GM23338 (cell line): ENCODE data around the gene CTNNBIP1. TPM values are rescaled to one million over a fixed set of nuclear protein-coding genes. Genes with fewer than 3 reads are reported as not detected.

ENCODE experiments used
- ATAC-seq: fragments of 200-7000 bp; cut with Tn5 transposase; 3 replicates; pipeline ENCODE4 v1.9.1; 2020
- DNase-seq: peaks from one replicate; pipeline ENCODE4 v3.0.0-alpha.2; 2015; ENCODE audit warnings: low spot score
- H2AFZ ChIP-seq: fragments of 200-600 bp; sonication (generic); 2 replicates; pipeline ENCODE4 v1.8.0; 2016; ENCODE audit warnings: antibody characterized with exemption, mild to moderate bottlenecking, moderate library complexity
- H3F3A ChIP-seq: fragments of 200-600 bp; sonication (generic); replicated peaks from 2 replicates; pipeline ENCODE4 v1.8.0; 2017; ENCODE audit warnings: antibody characterized with exemption, mixed run types, low read depth
- H3K27ac ChIP-seq: fragments of 200-600 bp; sonication (generic); 2 replicates; pipeline ENCODE4 v1.6.1; 2016; ENCODE audit warnings: low read depth
- H3K27me3 ChIP-seq: fragments of 200-600 bp; sonication (generic); 2 replicates; pipeline ENCODE4 v1.8.0; 2016; ENCODE audit warnings: mild to moderate bottlenecking, mixed run types, moderate library complexity; ENCODE audit not compliant: insufficient read depth
- H3K36me3 ChIP-seq: fragments of 200-600 bp; sonication (generic); 2 replicates; pipeline ENCODE4 v1.8.0; 2016; ENCODE audit warnings: mild to moderate bottlenecking; ENCODE audit not compliant: insufficient read depth
- H3K4me1 ChIP-seq: fragments of 200-600 bp; sonication (generic); 2 replicates; pipeline ENCODE4 v1.8.0; 2016; ENCODE audit warnings: mild to moderate bottlenecking, moderate library complexity; ENCODE audit not compliant: insufficient read depth
- H3K4me2 ChIP-seq: fragments of 200-600 bp; sonication (generic); 2 replicates; pipeline ENCODE4 v1.7.1; 2017; ENCODE audit warnings: mixed run types
- H3K4me3 ChIP-seq: fragments of 200-600 bp; sonication (generic); 2 replicates; pipeline ENCODE4 v1.6.1; 2016; ENCODE audit warnings: mixed run types
- H3K79me2 ChIP-seq: fragments of 200-600 bp; sonication (generic); replicated peaks from 2 replicates; pipeline ENCODE4 v1.8.0; 2017; ENCODE audit warnings: mild to moderate bottlenecking; ENCODE audit not compliant: insufficient read depth
- H3K9me2 ChIP-seq: fragments of 200-600 bp; sonication (generic); 2 replicates; pipeline ENCODE4 v1.8.0; 2017; ENCODE audit not compliant: insufficient read depth
- H4K20me1 ChIP-seq: fragments of 200-600 bp; sonication (generic); replicated peaks from 2 replicates; pipeline ENCODE4 v1.8.0; 2017; ENCODE audit warnings: mild to moderate bottlenecking; ENCODE audit not compliant: insufficient read depth
- H3K27ac Mint-ChIP-seq: 2 replicates; pipeline ENCODE4 v1.8.0; 2020; ENCODE audit warnings: inconsistent platforms, mild to moderate bottlenecking, moderate library complexity, mixed read lengths
- H3K27me3 Mint-ChIP-seq: 3 replicates; pipeline ENCODE4 v1.8.0; 2022; ENCODE audit warnings: low read depth, mild to moderate bottlenecking, moderate library complexity, mixed read lengths, inconsistent platforms; ENCODE audit not compliant: insufficient read depth, poor library complexity
- H3K36me3 Mint-ChIP-seq: 3 replicates; pipeline ENCODE4 v1.8.0; 2021; ENCODE audit warnings: low read depth, mild to moderate bottlenecking, inconsistent platforms, moderate library complexity, mixed read lengths
- H3K4me1 Mint-ChIP-seq: 3 replicates; pipeline ENCODE4 v1.8.0; 2020; ENCODE audit warnings: mild to moderate bottlenecking, inconsistent platforms, mixed read lengths
- H3K4me3 Mint-ChIP-seq: 3 replicates; pipeline ENCODE4 v1.8.0; 2021; ENCODE audit warnings: moderate library complexity, mild to moderate bottlenecking, inconsistent platforms, mixed read lengths
- H3K9me3 Mint-ChIP-seq: 3 replicates; pipeline ENCODE4 v1.8.0; 2020; ENCODE audit warnings: moderate library complexity, mild to moderate bottlenecking, inconsistent platforms, mixed read lengths
- CREB1 ChIP-seq: fragments of 250-450 bp; sonication (Bioruptor Pico); IDR thresholded peaks from 2 replicates; pipeline ENCODE4 v1.5.0; 2020; ENCODE audit warnings: low read depth, mild to moderate bottlenecking, moderate library complexity
- ETS1 ChIP-seq: IDR thresholded peaks from 2 replicates; pipeline ENCODE4 v1.6.1; 2016; ENCODE audit warnings: antibody characterized with exemption
- EZH2 ChIP-seq: fragments of 200-600 bp; sonication (generic); IDR thresholded peaks from one replicate; pipeline ENCODE4 v1.8.0; 2017; ENCODE audit warnings: antibody characterized with exemption, mild to moderate bottlenecking, low read depth; ENCODE audit not compliant: unreplicated experiment
- NANOG ChIP-seq: IDR thresholded peaks from 2 replicates; pipeline ENCODE4 v1.6.1; 2016; ENCODE audit warnings: antibody characterized with exemption, borderline replicate concordance
- REST ChIP-seq: IDR thresholded peaks from one replicate; pipeline ENCODE4 v1.6.1; 2018; ENCODE audit warnings: antibody characterized with exemption; ENCODE audit not compliant: unreplicated experiment
- ZNF462 ChIP-seq: fragments of 250-450 bp; sonication (Bioruptor Pico); IDR thresholded peaks from 2 replicates; pipeline ENCODE4 v1.5.0; 2020; ENCODE audit warnings: mild to moderate bottlenecking, moderate library complexity
- polyA plus RNA-seq: library from polyadenylated mRNA; unstranded; fragments of >200 nt; fragmentation: Nextera tagmentation; extraction: Ambion mirVana; gene quantifications from 2 replicates; pipeline ENCODE4 v1.2.1, GENCODE V29; 2016
- total RNA-seq: library from RNA; depleted of rRNA; stranded (reverse); fragments of >200 nt; shearing (Covaris generic); gene quantifications from 2 replicates; pipeline ENCODE4 v1.2.3, GENCODE V29; 2014

CTNNBIP1 gene
- total and polyA plus RNA-seq, 2 experiments from 2014 or later, result 30.3 to 55.1 TPM

- no peaks in the 10 kb centered on the region for H3K9me2 ChIP-seq
- ATAC-seq (no peak), DNase-seq (no peak)
- no peak overlapping the region for H3K27ac ChIP-seq
- no peak overlapping the region for H3K4me2 ChIP-seq
- Mint-ChIP-seq H3K36me3 (peaks cover 3% of the 10 kb centered on the region; the same call in 1 of the 3 replicates), H3K27ac (peak overlapping the region; percentile 24; the same call in 1 of the 2 replicates), H3K4me3 (no peak overlapping the region), H3K9me3 (no peaks in the 10 kb centered on the region), H3K27me3 (peaks cover 15% of the 10 kb centered on the region), H3K4me1 (peaks cover 47% of the 10 kb centered on the region)
- H3K4me3 ChIP-seq, result no peak overlapping the region
- H3K4me1 ChIP-seq, result peaks cover 13% of the 10 kb centered on the region; the same call in 1 of the 2 replicates
- no peak overlapping the region for H2AFZ ChIP-seq
- no peaks in the 10 kb centered on the region; the same call in 1 of the 2 replicates for H4K20me1 ChIP-seq
- H3F3A ChIP-seq, result peaks cover 8% of the 10 kb centered on the region
- TF ChIP-seq NANOG (no peak), REST (no peak), ETS1 (no peak), EZH2 (no peak)
- no peaks in the 10 kb centered on the region for H3K27me3 ChIP-seq
- H3K79me2 ChIP-seq, result no peaks in the 10 kb centered on the region
- no peaks in the 10 kb centered on the region; the same call in 1 of the 2 replicates for H3K36me3 ChIP-seq
Measured at GRCh38 chr1:9891207-9891606, 18.9 kb downstream of the CTNNBIP1 start.

DNA sequence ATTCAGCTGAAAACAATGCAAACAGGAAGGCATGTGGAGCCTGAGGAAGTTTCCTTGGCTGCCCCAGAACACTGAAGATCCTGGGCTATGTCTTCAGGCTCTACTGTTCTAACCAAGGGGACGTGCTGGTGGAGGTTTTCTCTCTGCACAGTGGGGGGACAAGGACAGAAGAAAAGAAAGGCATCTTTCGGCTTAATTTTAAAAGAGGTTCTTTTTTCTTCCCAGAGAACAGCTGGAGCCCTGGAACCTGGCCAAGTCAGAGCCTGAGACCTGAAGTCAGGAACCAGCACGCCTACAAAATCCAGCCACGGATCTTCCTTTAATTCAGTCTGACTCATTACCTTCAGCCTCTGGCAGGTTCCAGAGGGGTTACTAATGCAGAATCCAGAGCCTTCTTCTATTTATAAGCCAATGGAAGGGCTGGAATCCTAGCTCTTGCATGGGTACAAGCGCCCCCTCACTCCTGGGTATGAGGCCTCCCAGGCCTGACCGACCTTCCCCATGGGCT is 19.8 kb downstream of the CTNNBIP1 start:
- Histone ChIP-seq H4K20me1 (no peaks in the 10 kb centered on the region; the same call in 1 of the 2 replicates), H3K36me3 (no peaks in the 10 kb centered on the region; the same call in 1 of the 2 replicates), H3K4me2 (peak overlapping the region; percentile 17; the same call in 1 of the 2 replicates), H3K4me3 (no peak overlapping the region), H3K27ac (peak overlapping the region; percentile 80), H3K79me2 (no peaks in the 10 kb centered on the region), H3K27me3 (no peaks in the 10 kb centered on the region), H3K9me2 (no peaks in the 10 kb centered on the region), H3F3A (peaks cover 8% of the 10 kb centered on the region), H2AFZ (no peak overlapping the region), H3K4me1 (peaks cover 13% of the 10 kb centered on the region; the same call in 1 of the 2 replicates)
- Mint-ChIP-seq H3K36me3 (peaks cover 3% of the 10 kb centered on the region; the same call in 1 of the 3 replicates), H3K4me1 (peaks cover 52% of the 10 kb centered on the region), H3K27ac (peak overlapping the region; percentile 75), H3K27me3 (peaks cover 15% of the 10 kb centered on the region), H3K9me3 (no peaks in the 10 kb centered on the region), H3K4me3 (peak overlapping the region; percentile 3; the same call in 1 of the 3 replicates)
- ATAC-seq (peak; percentile 74), DNase-seq (peak; percentile 40)
- no peak for TF ChIP-seq CREB1
- peak; percentile 47; the same call in 1 of the 2 replicates for TF ChIP-seq ZNF462
